GM18505 (cell line): ENCODE results near the gene OXNAD1.

Experiments
- ATAC-seq: cut with Tn5 transposase; IDR thresholded peaks from one replicate; pipeline ENCODE4 v1.9.1; 2021; ENCODE audit not compliant: unreplicated experiment
- POLR2A ChIP-seq: IDR thresholded peaks from 4 replicates; pipeline ENCODE4 v1.6.1; 2011; ENCODE audit warnings: borderline replicate concordance; ENCODE audit not compliant: insufficient read depth, insufficient read length; ENCODE audit errors: extremely low read depth

The OXNAD1 gene

GRCh38 chr3:16264708-16265454, at the start of gene OXNAD1, which contains the start of gene DPH3:
OXNAD1 (plus strand) TSS chr3:16265212; CDS start chr3:16270953, 5,741 bp downstream.
DPH3 (minus strand) TSS chr3:16264943; CDS start chr3:16264876, 67 bp downstream.
- peak; percentile 78 for TF ChIP-seq POLR2A
- ATAC-seq = peak; percentile 98

- no peak for ATAC-seq
- TF ChIP-seq POLR2A = no peak
Observed at GRCh38 chr3:16216373-16216935, 48.6 kb upstream of the OXNAD1 start.

DNA sequence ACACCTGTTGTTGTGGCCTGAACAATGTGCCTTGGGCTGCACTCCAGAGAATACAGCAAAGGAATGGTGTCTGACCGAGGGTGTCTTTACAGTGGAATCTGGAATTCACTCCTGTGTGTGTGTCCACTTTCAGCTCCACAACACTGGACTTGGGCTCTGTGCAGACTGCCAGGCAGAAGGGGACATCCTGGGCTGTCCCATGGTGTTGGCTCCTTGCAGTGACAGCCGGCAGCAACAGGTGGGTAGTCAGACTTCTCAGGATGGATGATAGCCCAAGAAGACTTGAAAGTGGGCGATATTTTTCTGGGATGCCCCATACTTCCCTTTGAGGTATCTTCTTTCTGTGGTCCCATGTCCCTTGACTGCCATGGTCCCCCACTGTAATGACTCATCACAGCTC, 45.2 kb upstream of the OXNAD1 start:
- no peak for ATAC-seq
- TF ChIP-seq POLR2A = no peak

GRCh38 chr3:16221990-16222389, 43.0 kb upstream of the OXNAD1 start:
- no peak for TF ChIP-seq POLR2A
- no peak for ATAC-seq

DNA sequence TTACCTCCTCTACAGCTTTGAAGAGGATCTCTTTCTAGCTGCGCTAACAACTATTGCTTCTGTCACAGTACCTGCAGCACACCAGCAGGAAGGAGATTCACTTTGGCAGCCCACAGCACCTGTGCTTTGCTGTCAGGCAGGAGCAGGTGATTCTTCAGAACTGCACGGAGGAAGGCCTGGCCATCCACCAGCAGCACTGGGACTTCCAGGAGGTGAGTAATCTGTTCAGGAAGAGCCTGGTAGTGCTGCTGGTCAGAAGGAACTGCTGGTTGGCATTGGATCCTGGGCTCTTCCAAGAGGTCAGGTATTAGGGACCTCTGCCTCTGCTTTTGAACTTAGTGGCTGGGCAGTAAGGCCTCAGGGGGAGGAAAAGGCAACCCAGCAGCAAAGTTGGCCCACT, 42.5 kb upstream of the OXNAD1 start:
- no peak for ATAC-seq
- TF ChIP-seq POLR2A = no peak

- ATAC-seq = no peak
- no peak for TF ChIP-seq POLR2A
Observed at GRCh38 chr3:16224325-16224724, 40.7 kb upstream of the OXNAD1 start.

DNA sequence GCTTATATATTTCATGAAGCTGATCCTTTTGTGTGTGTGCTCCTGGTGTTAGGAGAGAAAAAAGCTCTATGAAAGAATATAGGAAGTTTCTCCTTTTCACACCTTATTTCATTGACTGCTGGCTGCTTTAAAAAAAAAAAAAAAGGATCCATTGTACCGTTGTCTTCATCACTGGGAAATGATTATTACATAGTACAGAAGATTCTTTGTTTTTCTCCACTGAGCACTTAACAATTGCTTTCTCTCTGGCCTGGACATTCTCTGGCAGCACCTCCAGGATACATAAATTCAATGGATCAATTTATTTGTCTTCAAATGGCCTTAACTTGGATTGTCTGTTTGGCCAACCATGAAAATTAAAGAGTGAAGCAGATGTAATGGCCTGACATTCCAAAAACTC, 37.4 kb upstream of the OXNAD1 start:
- no peak for TF ChIP-seq POLR2A
- ATAC-seq = no peak

- no peak for ATAC-seq
- no peak for TF ChIP-seq POLR2A
Observed at GRCh38 chr3:16229681-16230080, 35.3 kb upstream of the OXNAD1 start.

- no peak for ATAC-seq
- TF ChIP-seq POLR2A = no peak
Observed at GRCh38 chr3:16231983-16232382, 33.0 kb upstream of the OXNAD1 start.

DNA sequence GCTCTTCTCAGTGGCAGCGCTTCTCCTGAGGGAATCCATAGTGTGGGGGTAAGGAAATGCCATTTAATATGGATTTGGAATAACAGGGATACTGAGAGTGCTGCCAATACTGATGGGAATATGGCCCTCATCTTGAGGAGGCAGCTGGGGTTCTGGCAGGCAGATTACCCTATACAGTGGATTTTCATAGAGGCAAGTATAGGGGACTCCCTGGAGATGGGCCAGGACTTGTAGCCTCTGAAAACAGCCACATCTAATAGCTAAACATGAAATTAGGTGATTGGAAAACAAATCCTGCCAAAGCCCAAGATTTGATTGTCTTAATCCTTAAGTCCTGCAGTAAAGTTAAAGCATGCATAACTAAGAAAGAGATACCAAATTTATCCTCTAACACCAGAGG, 31.2 kb upstream of the OXNAD1 start:
- ATAC-seq = no peak
- TF ChIP-seq POLR2A = no peak

DNA sequence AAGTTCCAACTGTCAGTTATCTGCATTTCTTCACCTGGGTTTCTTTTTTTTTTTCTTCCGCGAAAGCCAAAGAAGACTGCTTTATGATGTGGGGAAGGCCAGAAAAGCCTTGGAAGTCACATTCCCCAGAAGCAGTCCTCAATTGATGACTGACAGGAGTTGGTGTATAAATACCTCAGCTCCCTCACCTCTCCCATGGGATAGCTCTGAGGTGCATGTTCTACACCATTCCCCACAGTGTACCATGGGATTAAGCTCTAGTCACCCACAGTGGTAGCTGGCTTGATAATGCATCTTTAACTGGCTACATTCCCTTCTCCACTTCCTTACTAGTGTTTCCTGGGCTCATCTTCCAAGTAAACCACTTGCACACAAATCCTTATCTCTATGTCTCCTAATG, 30.7 kb upstream of the OXNAD1 start:
- TF ChIP-seq POLR2A = no peak
- no peak for ATAC-seq

DNA sequence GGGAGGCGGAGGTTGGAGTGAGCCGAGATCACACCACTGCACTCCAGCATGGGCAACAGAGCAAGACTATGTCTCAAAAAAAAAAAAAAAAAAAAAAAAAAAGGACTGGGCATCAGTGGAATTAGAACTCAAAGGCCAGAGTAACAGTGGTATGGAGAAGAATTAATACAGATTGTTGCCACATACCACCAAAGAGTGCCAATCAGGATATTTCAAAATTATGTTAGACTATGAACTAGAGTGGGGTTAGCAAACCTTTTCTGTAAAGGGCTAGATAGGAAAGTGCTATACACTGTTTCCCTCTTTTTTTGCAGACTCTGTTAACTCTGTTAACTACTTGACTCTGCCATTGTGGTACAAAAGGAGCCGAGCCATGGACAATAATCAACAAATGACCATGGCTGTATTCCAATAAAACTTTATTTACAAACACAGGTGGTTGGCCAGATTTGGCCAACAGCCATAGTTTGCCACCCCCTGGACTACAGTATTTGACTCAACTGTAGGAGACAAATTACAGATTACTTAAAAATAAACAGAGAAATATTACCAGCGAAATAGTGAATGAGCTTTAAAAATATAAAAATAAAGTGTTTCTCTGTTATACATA, 28.9 kb upstream of the OXNAD1 start:
- no peak for TF ChIP-seq POLR2A
- ATAC-seq = no peak

DNA sequence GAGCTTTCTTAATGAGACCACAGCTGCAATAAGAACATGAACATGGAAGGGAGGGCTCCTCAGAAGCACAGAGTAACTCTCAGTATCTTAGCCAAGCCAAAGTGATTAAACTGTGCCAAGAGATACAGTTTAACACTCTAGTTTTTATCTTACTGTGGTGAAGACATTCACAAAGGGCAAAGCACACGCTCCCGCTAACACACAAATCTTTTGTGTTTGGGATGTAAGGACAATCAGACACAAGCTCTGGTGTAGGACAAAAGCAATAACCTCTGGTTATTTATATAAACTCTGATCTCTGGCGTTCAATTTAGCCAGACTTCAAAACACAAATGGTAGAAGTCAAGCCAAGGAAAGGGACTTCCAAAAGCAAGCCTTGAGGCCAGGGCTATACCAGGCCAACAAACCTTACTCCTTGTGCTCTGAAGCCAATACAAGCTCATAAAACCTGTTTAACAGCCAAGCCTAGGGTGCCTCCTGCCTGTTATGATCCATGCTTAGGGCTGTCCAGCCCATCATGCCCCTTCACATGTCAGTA, 28.1 kb upstream of the OXNAD1 start:
- TF ChIP-seq POLR2A = no peak
- no peak for ATAC-seq
